Activated CD8-positive, alpha-beta T cell treated with anti-CD3 and anti-CD28 coated beads for 36 hours (primary cell): ENCODE measurements around the gene FGD4. TPM values are rescaled to one million over a fixed set of nuclear protein-coding genes. Genes with fewer than 3 reads are reported as not detected.

Experiments used
- ATAC-seq: fragments of 200-7000 bp; cut with Tn5 transposase; one replicate; pipeline ENCODE4 v1.10.0; 2021; ENCODE audit warnings: mild to moderate bottlenecking, moderate library complexity
- CTCF ChIA-PET: fragments of 350-600 bp; sonication (Branson Sonifier 250); formaldehyde crosslinking; loops from one replicate; lab custom pipeline; 2021; ENCODE audit warnings: antibody characterized with exemption; lab: Charles Lee
- POLR2A ChIA-PET: fragments of 350-600 bp; sonication (Branson Sonifier 250); formaldehyde crosslinking; loops from one replicate; lab custom pipeline; 2021; ENCODE audit warnings: antibody characterized with exemption; lab: Charles Lee
- DNase-seq: peaks from one replicate; pipeline ENCODE4 v3.0.0-alpha.2; 2020
- H3K27ac Mint-ChIP-seq: one replicate; pipeline ENCODE4 v1.8.0; 2021; ENCODE audit warnings: mild to moderate bottlenecking, mixed read lengths
- H3K27me3 Mint-ChIP-seq: one replicate; pipeline ENCODE4 v1.8.0; 2021; ENCODE audit warnings: mixed read lengths
- H3K36me3 Mint-ChIP-seq: one replicate; pipeline ENCODE4 v1.8.0; 2021; ENCODE audit warnings: low read depth, mixed read lengths
- H3K4me1 Mint-ChIP-seq: one replicate; pipeline ENCODE4 v1.8.0; 2021; ENCODE audit warnings: low read depth, mixed read lengths
- H3K4me3 Mint-ChIP-seq: one replicate; pipeline ENCODE4 v1.8.0; 2021; ENCODE audit warnings: mild to moderate bottlenecking, moderate library complexity, mixed read lengths
- H3K9me3 Mint-ChIP-seq: one replicate; pipeline ENCODE4 v1.8.0; 2021; ENCODE audit warnings: mixed read lengths
- CTCF ChIP-seq: fragments of 200-600 bp; IDR thresholded peaks from one replicate; pipeline ENCODE4 v1.8.0; 2022; ENCODE audit warnings: antibody characterized with exemption, mild to moderate bottlenecking
- intact Hi-C: fragments of 100-400 bp; cut with micrococcal nuclease; formaldehyde crosslinking; loops from one replicate; pipeline ENCODE4 v1.10.0; 2022
- total RNA-seq, 2 experiments: library from RNA; stranded (reverse); gene quantifications; one replicate each; pipeline ENCODE4 v1.2.3, GENCODE V29; 2021

Gene FGD4
- total RNA-seq, 2 experiments from 2014 or later = 0.05 to 0.25 TPM

GRCh38 chr12:32686340-32686739, 287.0 kb downstream of the FGD4 start:
- Mint-ChIP-seq H3K4me3 (no peak overlapping the region), H3K4me1 (peaks cover 37% of the 10 kb centered on the region), H3K9me3 (no peaks in the 10 kb centered on the region), H3K36me3 (peaks cover 37% of the 10 kb centered on the region), H3K27me3 (no peaks in the 10 kb centered on the region), H3K27ac (no peak overlapping the region)
- DNase-seq = no peak
- TF ChIP-seq CTCF = no peak
- CTCF ChIA-PET = interaction anchor here (1.0 kb wide), 1 partner anchor 70 kb away, joined by 5 read pairs; the partner anchor contains the start of gene YARS2
- intact Hi-C loops = no loop called here
- POLR2A ChIA-PET = no interaction called here
- ATAC-seq = no peak

- no peak for TF ChIP-seq CTCF
- H3K36me3 Mint-ChIP-seq = peaks cover 34% of the 10 kb centered on the region
- H3K4me1 Mint-ChIP-seq = peaks cover 42% of the 10 kb centered on the region
- ChIA-PET CTCF (no interaction called here), POLR2A (no interaction called here)
- H3K9me3 Mint-ChIP-seq = no peaks in the 10 kb centered on the region
- H3K27me3 Mint-ChIP-seq = no peaks in the 10 kb centered on the region
- intact Hi-C loops = no loop called here
- H3K4me3 Mint-ChIP-seq = no peak overlapping the region
- no peak overlapping the region for H3K27ac Mint-ChIP-seq
- ATAC-seq (no peak), DNase-seq (no peak)
Observed at GRCh38 chr12:32688786-32689185, 289.4 kb downstream of the FGD4 start.

GRCh38 chr12:32690927-32691326, 291.6 kb downstream of the FGD4 start:
- ChIA-PET CTCF (interaction anchor here (1.0 kb wide), 1 partner anchor 64 kb away, joined by 5 read pairs; no protein-coding TSS in a partner anchor), POLR2A (no interaction called here)
- TF ChIP-seq CTCF = no peak
- no peaks in the 10 kb centered on the region for H3K27me3 Mint-ChIP-seq
- ATAC-seq (no peak), DNase-seq (no peak)
- no peaks in the 10 kb centered on the region for H3K9me3 Mint-ChIP-seq
- H3K36me3 Mint-ChIP-seq = peaks cover 30% of the 10 kb centered on the region
- peaks cover 42% of the 10 kb centered on the region for H3K4me1 Mint-ChIP-seq
- no peak overlapping the region for H3K4me3 Mint-ChIP-seq
- H3K27ac Mint-ChIP-seq = no peak overlapping the region
- intact Hi-C loops = no loop called here

GRCh38 chr12:32692358-32692757, 293.0 kb downstream of the FGD4 start:
- Mint-ChIP-seq H3K9me3 (no peaks in the 10 kb centered on the region), H3K4me1 (peaks cover 36% of the 10 kb centered on the region)
- intact Hi-C loops = no loop called here

GRCh38 chr12:32693036-32693435, 293.7 kb downstream of the FGD4 start:
- no peaks in the 10 kb centered on the region for H3K9me3 Mint-ChIP-seq
- H3K27ac Mint-ChIP-seq = no peak overlapping the region
- H3K27me3 Mint-ChIP-seq = no peaks in the 10 kb centered on the region
- no peak overlapping the region for H3K4me3 Mint-ChIP-seq
- ATAC-seq (no peak), DNase-seq (no peak)
- intact Hi-C loops = no loop called here
- peaks cover 24% of the 10 kb centered on the region for H3K36me3 Mint-ChIP-seq
- peaks cover 38% of the 10 kb centered on the region for H3K4me1 Mint-ChIP-seq
- TF ChIP-seq CTCF = no peak
- CTCF ChIA-PET = no interaction called here
- POLR2A ChIA-PET = no interaction called here

More at GRCh38 chr12:32692358-32692757, 293.0 kb downstream of the FGD4 start:
- ChIA-PET POLR2A (no interaction called here), CTCF (no interaction called here)
- no peak for TF ChIP-seq CTCF
- Mint-ChIP-seq H3K27ac (no peak overlapping the region), H3K27me3 (no peaks in the 10 kb centered on the region), H3K4me3 (no peak overlapping the region), H3K36me3 (peaks cover 24% of the 10 kb centered on the region)
- ATAC-seq (peak; percentile 66), DNase-seq (no peak)
